Ascending aorta (tissue), 2 donors: Measurements from ENCODE around the gene EIF4A2. TPM values are rescaled to one million over a fixed set of nuclear protein-coding genes. Genes with fewer than 3 reads are reported as not detected.
A peak's percentile ranks its signal among the peaks of the same experiment; 100 is the strongest.
"Not testable (repeated sequence)": the region's sequence is repeated elsewhere in the genome, so short reads cannot be mapped to it uniquely, and the experiment has no call there.

Source experiments
- DNase-seq, 2 donors: peaks; one replicate each; pipeline ENCODE4 v3.0.0-alpha.2; 2019; ENCODE audit warnings: low spot score in 2 of 2
- H3K27ac ChIP-seq, 2 donors: fragments of 200-600 bp; sonication (generic); one replicate each; pipeline ENCODE4 v1.5.1; 2016 to 2017; ENCODE audit warnings: mild to moderate bottlenecking in 1 of 2
- H3K27me3 ChIP-seq: fragments of 200-600 bp; sonication (generic); one replicate; pipeline ENCODE4 v1.5.1; 2017
- H3K36me3 ChIP-seq, 2 donors: fragments of 200-600 bp; sonication (generic); one replicate each; pipeline ENCODE4 v1.5.1; 2016
- H3K4me1 ChIP-seq, 2 donors: fragments of 200-600 bp; sonication (generic); one replicate each; pipeline ENCODE4 v1.5.1; 2016 to 2017; ENCODE audit warnings: mild to moderate bottlenecking in 1 of 2
- H3K4me3 ChIP-seq, 2 donors: fragments of 200-600 bp; sonication (generic); one replicate each; pipeline ENCODE4 v1.5.1; 2016 to 2017; ENCODE audit warnings: mild to moderate bottlenecking in 1 of 2
- H3K9me3 ChIP-seq, 2 donors: fragments of 200-600 bp; sonication (generic); one replicate each; pipeline ENCODE4 v1.5.1; 2016
- CTCF ChIP-seq, 3 experiments: fragments of 200-600 bp in 2 of 3; fragments of 450-650 bp in 1 of 3; sonication (generic) in 2 of 3; IDR thresholded peaks; one replicate each; pipeline ENCODE4 v1.5.1; 2016 to 2019; ENCODE audit warnings: antibody characterized with exemption in 3 of 3, mild to moderate bottlenecking in 1 of 3, moderate library complexity in 1 of 3
- intact Hi-C: fragments of 100-400 bp; cut with DNase I; formaldehyde crosslinking; loops from one replicate; pipeline ENCODE4 v1.15.1; 2023
- total RNA-seq: library from RNA; depleted of rRNA; stranded (reverse); fragments of >200 nt; gene quantifications from one replicate; pipeline ENCODE4 v1.1.0, GENCODE V29; 2016

EIF4A2 gene
- total RNA-seq, 1 donor from 2014 or later: 260 TPM

GRCh38 chr3:186789554-186790260, 6.3 kb downstream of the EIF4A2 start:
- peaks cover 10 to 31% of the 10 kb centered on the region in 2 donors for H3K4me1 ChIP-seq
- intact Hi-C loops: loop anchor here (10.0 kb wide), 1 partner anchor 855 kb away; the partner anchor contains the start of gene TRA2B
- TF ChIP-seq CTCF (IDR thresholded peaks at IDR 0.05): no peak
- DNase-seq: no peak
- peaks cover 50 to 55% of the 10 kb centered on the region in 2 donors for H3K36me3 ChIP-seq
- H3K4me3 ChIP-seq: no peak overlapping the region
- H3K9me3 ChIP-seq: no peaks in the 10 kb centered on the region
- no peaks in the 10 kb centered on the region for H3K27me3 ChIP-seq
- no peak overlapping the region for H3K27ac ChIP-seq

GRCh38 chr3:186790261-186790981, 7.0 kb downstream of the EIF4A2 start:
- peak overlapping the region in 1 of 2 donors; percentile 41 for H3K27ac ChIP-seq
- no peak for TF ChIP-seq CTCF (IDR thresholded peaks at IDR 0.05)
- peaks cover 44 to 48% of the 10 kb centered on the region in 2 donors for H3K36me3 ChIP-seq
- no peak for DNase-seq
- intact Hi-C loops: no loop called here
- H3K4me1 ChIP-seq: peaks cover 4 to 26% of the 10 kb centered on the region in 2 donors
- H3K27me3 ChIP-seq: no peaks in the 10 kb centered on the region
- H3K9me3 ChIP-seq: no peaks in the 10 kb centered on the region
- no peak overlapping the region for H3K4me3 ChIP-seq

GRCh38 chr3:186798239-186798874, 15.0 kb downstream of the EIF4A2 start:
- no peak for TF ChIP-seq CTCF (IDR thresholded peaks at IDR 0.05)
- Histone ChIP-seq H3K9me3 (no peaks in the 10 kb centered on the region), H3K36me3 (peaks cover 9 to 35% of the 10 kb centered on the region in 2 donors), H3K27me3 (no peaks in the 10 kb centered on the region), H3K4me1 (no peaks in the 10 kb centered on the region), H3K27ac (no peak overlapping the region), H3K4me3 (no peak overlapping the region)
- intact Hi-C loops: no loop called here
- DNase-seq: no peak

GRCh38 chr3:186800285-186800684, 16.9 kb downstream of the EIF4A2 start:
- no peak overlapping the region for H3K27ac ChIP-seq
- peaks cover 9 to 35% of the 10 kb centered on the region in 2 donors for H3K36me3 ChIP-seq
- DNase-seq: no peak
- H3K9me3 ChIP-seq: no peaks in the 10 kb centered on the region
- no peak for TF ChIP-seq CTCF (IDR thresholded peaks at IDR 0.05)
- no peaks in the 10 kb centered on the region for H3K27me3 ChIP-seq
- H3K4me3 ChIP-seq: no peak overlapping the region
- intact Hi-C loops: no loop called here
- peaks cover 0 to 5% of the 10 kb centered on the region in 2 donors for H3K4me1 ChIP-seq

- Histone ChIP-seq H3K9me3 (no peaks in the 10 kb centered on the region), H3K4me1 (peaks cover 6 to 13% of the 10 kb centered on the region in 2 donors), H3K4me3 (no peak overlapping the region), H3K27ac (no peak overlapping the region), H3K27me3 (no peaks in the 10 kb centered on the region), H3K36me3 (peaks cover 0 to 26% of the 10 kb centered on the region in 2 donors)
- intact Hi-C loops: no loop called here
- TF ChIP-seq CTCF (IDR thresholded peaks at IDR 0.05): no peak
- no peak for DNase-seq
Observed at GRCh38 chr3:186802701-186803100, 19.3 kb downstream of the EIF4A2 start.

- intact Hi-C loops, H3K4me3 ChIP-seq, H3K27ac ChIP-seq, H3K27me3 ChIP-seq, H3K9me3 ChIP-seq, DNase-seq: not testable (repeated sequence)
- Histone ChIP-seq H3K4me1 (peaks cover 6 to 13% of the 10 kb centered on the region in 2 donors), H3K36me3 (peaks cover 0 to 18% of the 10 kb centered on the region in 2 donors)
Observed at GRCh38 chr3:186803447-186803846, 20.1 kb downstream of the EIF4A2 start.
